Cardiac fibroblast (primary cell): ENCODE results near the gene PRKCH.

Experiments used
- DNase-seq, 2 donors: peaks; one replicate each; pipeline versions ENCODE4 v3.0.0 to v3.0.0-alpha.2; 2010; ENCODE audit warnings: low read depth in 2 of 2
- H3K4me3 ChIP-seq, 2 donors: replicated peaks in 1 of 2; 1 replicate in 1 of 2; 2 replicates in 1 of 2; pipeline ENCODE4 v1.5.1; 2011; ENCODE audit warnings: low read depth in 2 of 2, low read length in 2 of 2, mild to moderate bottlenecking in 2 of 2, moderate library complexity in 1 of 2
- CTCF ChIP-seq: IDR thresholded peaks from one replicate; pipeline ENCODE4 v1.5.1; 2011; ENCODE audit warnings: low read depth, mild to moderate bottlenecking, low read length, inconsistent platforms

Gene PRKCH

GRCh38 chr14:61549425-61549824 lies 228.0 kb downstream of the PRKCH start:
- peak; percentile 77 to 85 for DNase-seq
- no peak for TF ChIP-seq CTCF
- H3K4me3 ChIP-seq = no peak overlapping the region

- no peak for DNase-seq
- no peak for TF ChIP-seq CTCF
- H3K4me3 ChIP-seq = no peak overlapping the region
Observed at GRCh38 chr14:61551384-61551783, 230.0 kb downstream of the PRKCH start.

GRCh38 chr14:61552241-61552640 lies 230.9 kb downstream of the PRKCH start:
- DNase-seq = no peak
- TF ChIP-seq CTCF = no peak
- no peak overlapping the region for H3K4me3 ChIP-seq

GRCh38 chr14:61553730-61554641 lies 232.6 kb downstream of the PRKCH start:
- no peak for TF ChIP-seq CTCF
- DNase-seq = peak; percentile 95 to 99
- H3K4me3 ChIP-seq = no peak overlapping the region

- DNase-seq = peak; percentile 59
- H3K4me3 ChIP-seq = no peak overlapping the region
- TF ChIP-seq CTCF = no peak
Observed at GRCh38 chr14:61555056-61555838, 233.9 kb downstream of the PRKCH start.

- no peak overlapping the region for H3K4me3 ChIP-seq
- no peak for DNase-seq
- TF ChIP-seq CTCF = no peak
Observed at GRCh38 chr14:61556455-61556854, 235.1 kb downstream of the PRKCH start.
